Muscle layer of colon (tissue), 2 donors: ENCODE data around the gene CDK16.
A peak's percentile ranks its signal among the peaks of the same experiment; 100 is the strongest.

Source experiments
- H3K27ac ChIP-seq: one replicate; pipeline ENCODE4 v1.7.0; 2013; ENCODE audit warnings: low read depth, mild to moderate bottlenecking, low read length, moderate library complexity
- H3K27me3 ChIP-seq, 2 donors: one replicate each; pipeline ENCODE4 v1.7.0; 2013; ENCODE audit warnings: low read length in 2 of 2, mild to moderate bottlenecking in 2 of 2; ENCODE audit not compliant: insufficient read depth in 2 of 2, control insufficient read depth in 1 of 2
- H3K36me3 ChIP-seq: one replicate; pipeline ENCODE4 v1.7.0; 2013; ENCODE audit warnings: mild to moderate bottlenecking, low read length; ENCODE audit not compliant: insufficient read depth
- H3K4me1 ChIP-seq: one replicate; pipeline ENCODE4 v1.7.0; 2013; ENCODE audit warnings: mild to moderate bottlenecking, low read length; ENCODE audit not compliant: insufficient read depth
- H3K4me3 ChIP-seq, 2 donors: one replicate each; pipeline ENCODE4 v1.7.0; 2013; ENCODE audit warnings: low read length in 2 of 2, low read depth in 1 of 2, mild to moderate bottlenecking in 1 of 2, moderate library complexity in 1 of 2
- H3K9ac ChIP-seq: one replicate; pipeline ENCODE4 v1.7.0; 2013; ENCODE audit warnings: low read length
- H3K9me3 ChIP-seq: one replicate; pipeline ENCODE4 v1.7.0; 2013; ENCODE audit warnings: mild to moderate bottlenecking, low read length
- donor health status: abdominal sarcoma.
- donor health status: Adenocarcinoma of cecum.

CDK16 gene

DNA sequence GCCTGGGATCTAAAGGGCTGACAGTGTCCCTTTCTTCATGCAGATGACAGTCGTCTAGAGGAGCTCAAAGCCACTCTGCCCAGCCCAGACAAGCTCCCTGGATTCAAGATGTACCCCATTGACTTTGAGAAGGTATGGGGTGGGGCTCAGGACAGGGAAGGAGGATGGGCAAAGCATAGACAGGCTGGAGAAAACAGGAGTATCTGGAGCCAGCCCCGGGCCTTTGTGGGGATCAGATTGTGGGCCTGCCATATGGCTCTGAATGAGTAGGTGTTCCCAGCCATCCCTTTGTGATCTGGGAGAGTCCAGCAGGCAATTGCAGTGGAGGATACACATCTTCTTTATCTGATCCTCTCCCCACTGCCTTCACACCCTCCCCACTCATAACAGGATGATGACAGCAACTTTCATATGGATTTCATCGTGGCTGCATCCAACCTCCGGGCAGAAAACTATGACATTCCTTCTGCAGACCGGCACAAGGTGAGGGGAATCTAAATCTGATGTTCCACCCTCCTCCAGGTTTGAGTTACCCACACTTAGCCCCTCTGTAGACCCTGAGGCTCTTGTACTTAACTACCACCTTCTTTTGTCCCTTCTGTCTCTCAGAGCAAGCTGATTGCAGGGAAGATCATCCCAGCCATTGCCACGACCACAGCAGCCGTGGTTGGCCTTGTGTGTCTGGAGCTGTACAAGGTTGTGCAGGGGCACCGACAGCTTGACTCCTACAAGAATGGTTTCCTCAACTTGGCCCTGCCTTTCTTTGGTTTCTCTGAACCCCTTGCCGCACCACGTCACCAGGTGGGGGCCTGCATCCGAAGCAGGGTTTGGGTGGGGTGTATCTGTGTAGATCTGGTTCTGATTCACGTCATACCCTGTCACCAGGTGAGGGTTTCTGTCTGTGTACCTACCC, 5.8 kb upstream of the CDK16 start:
- Histone ChIP-seq H3K9ac (no peak overlapping the region), H3K27ac (no peak overlapping the region), H3K4me1 (peaks cover 12% of the 10 kb centered on the region), H3K27me3 (no peaks in the 10 kb centered on the region), H3K36me3 (peaks cover 77% of the 10 kb centered on the region), H3K9me3 (no peaks in the 10 kb centered on the region), H3K4me3 (no peak overlapping the region)

DNA sequence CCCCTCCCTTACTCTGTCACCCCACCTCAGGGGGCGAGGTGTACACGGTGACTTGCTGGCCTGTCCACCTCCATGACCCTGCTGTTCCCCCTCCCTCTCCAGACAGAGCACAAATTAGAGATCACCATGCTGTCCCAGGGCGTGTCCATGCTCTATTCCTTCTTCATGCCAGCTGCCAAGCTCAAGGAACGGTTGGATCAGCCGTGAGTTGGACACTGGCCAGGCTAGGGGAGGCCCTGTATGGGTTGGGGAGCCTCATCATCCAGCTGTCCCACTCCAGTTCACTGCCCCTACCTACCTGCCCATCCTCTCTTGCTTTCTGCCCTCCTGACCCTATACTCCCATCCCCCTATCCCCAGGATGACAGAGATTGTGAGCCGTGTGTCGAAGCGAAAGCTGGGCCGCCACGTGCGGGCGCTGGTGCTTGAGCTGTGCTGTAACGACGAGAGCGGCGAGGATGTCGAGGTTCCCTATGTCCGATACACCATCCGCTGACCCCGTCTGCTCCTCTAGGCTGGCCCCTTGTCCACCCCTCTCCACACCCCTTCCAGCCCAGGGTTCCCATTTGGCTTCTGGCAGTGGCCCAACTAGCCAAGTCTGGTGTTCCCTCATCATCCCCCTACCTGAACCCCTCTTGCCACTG, 3.9 kb upstream of the CDK16 start:
- no peak overlapping the region for H3K27ac ChIP-seq
- no peak overlapping the region for H3K9ac ChIP-seq

DNA sequence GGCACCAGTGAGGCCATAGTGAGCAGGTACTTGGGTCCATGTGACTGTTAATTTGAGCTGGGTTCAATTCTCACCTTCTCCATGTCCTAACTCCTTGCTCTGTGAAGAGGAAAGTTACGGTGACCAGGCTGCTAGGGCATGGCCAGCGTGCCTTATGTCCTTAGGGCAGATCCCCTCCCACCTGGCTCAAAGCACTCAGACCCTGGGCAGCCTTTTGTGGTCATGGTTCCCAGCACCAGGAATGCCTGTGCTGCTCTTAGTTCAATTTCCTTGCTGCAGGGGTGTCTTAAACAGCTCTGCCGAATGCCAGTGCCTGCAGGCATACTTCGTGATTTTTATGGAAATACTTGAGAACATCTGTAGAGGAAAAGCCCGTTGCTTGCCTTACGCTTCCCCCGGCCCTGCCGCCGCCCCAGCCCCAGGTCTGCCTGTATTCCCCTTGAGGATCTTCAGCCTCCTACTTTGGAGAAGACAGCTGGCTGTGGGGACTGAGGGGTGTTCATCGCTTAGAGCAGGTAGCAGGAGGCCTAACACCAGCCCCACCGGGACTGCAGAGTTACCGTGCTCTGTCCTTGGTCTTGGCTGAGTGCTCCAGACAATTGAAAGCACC, 3.1 kb upstream of the CDK16 start:
- Histone ChIP-seq H3K27me3 (no peaks in the 10 kb centered on the region), H3K36me3 (peaks cover 57% of the 10 kb centered on the region), H3K4me1 (peaks cover 25% of the 10 kb centered on the region), H3K9me3 (no peaks in the 10 kb centered on the region), H3K4me3 (no peak overlapping the region), H3K9ac (no peak overlapping the region), H3K27ac (no peak overlapping the region)

More for the DNA sequence above, 3.9 kb upstream of the CDK16 start:
- peaks cover 17% of the 10 kb centered on the region for H3K4me1 ChIP-seq
- H3K4me3 ChIP-seq: no peak overlapping the region
- peaks cover 65% of the 10 kb centered on the region for H3K36me3 ChIP-seq
- no peaks in the 10 kb centered on the region for H3K27me3 ChIP-seq
- H3K9me3 ChIP-seq: no peaks in the 10 kb centered on the region

- H3K9ac ChIP-seq: peak overlapping the region; percentile 25
- no peaks in the 10 kb centered on the region for H3K27me3 ChIP-seq
- peaks cover 28% of the 10 kb centered on the region for H3K4me1 ChIP-seq
- H3K4me3 ChIP-seq: no peak overlapping the region
- H3K9me3 ChIP-seq: no peaks in the 10 kb centered on the region
- H3K27ac ChIP-seq: peak overlapping the region; percentile 75
- H3K36me3 ChIP-seq: peaks cover 46% of the 10 kb centered on the region
Measured at GRCh38 chrX:47216393-47216925, 2.0 kb upstream of the CDK16 start.

DNA sequence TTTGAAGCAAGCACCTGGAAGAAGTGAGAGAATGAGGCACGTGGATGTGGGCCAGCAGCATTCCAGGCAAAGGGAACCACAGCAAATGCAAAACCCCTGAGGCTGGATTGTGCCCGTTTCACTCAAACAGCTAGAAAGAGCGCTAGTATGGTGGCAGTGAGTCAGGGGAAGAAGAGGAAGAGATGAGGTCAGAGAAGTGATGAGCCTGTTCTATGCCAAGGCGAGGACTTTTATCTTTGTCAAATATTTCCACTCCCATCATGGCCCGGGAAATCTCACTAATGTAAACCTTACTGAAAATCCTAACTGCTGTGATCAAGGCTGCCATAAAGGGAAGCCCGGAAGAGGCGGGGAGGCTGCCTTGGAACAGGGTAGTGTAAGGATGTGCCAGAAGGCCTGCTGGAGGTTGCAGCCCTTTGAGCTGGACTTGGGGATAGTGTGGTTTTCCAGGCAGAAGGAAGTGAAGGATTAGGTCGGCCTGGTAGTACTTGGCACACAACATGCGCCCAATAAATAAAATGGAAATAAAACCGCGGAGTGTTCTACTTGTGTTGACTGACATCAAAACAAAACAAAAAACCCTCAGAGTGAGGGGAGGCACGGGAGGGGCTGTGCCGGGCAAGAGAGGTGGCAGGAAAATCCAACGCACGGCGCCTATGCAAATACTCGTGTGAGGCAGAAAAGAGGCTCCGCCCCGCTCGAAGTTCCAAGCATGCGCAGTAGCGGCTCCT, 1.2 kb upstream of the CDK16 start:
- H3K36me3 ChIP-seq: peaks cover 38% of the 10 kb centered on the region
- H3K9ac ChIP-seq: peak overlapping the region; percentile 25
- H3K27me3 ChIP-seq: no peaks in the 10 kb centered on the region
- H3K4me3 ChIP-seq: peak overlapping the region; percentile 57 to 99
- peak overlapping the region; percentile 75 for H3K27ac ChIP-seq
- no peaks in the 10 kb centered on the region for H3K9me3 ChIP-seq
- H3K4me1 ChIP-seq: peaks cover 28% of the 10 kb centered on the region

DNA sequence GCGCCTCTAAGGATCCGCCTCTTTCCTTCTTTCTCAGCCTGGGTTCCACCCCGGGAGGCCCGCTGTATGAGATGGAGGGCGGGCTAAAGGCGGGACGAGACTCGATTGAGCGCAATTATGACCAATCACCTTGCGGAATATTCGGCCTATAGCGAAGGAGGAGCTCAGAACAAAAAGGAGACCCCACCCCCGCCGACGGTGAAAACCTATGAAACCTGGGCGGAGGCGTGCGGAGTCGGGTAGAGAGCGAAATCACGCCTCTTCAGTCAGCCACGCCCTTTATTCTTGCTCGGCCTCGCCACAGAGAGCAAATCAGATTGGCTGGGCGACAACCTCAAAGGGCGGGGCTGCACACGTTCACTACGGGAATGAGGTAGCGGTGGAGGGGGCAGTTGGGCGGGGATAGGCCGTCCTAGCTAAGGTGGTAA, 615 bp upstream of the CDK16 start:
- peaks cover 28% of the 10 kb centered on the region for H3K4me1 ChIP-seq
- peak overlapping the region; percentile 80 for H3K27ac ChIP-seq
- peak overlapping the region; percentile 82 to 99 for H3K4me3 ChIP-seq
- no peaks in the 10 kb centered on the region for H3K9me3 ChIP-seq
- peaks cover 32% of the 10 kb centered on the region for H3K36me3 ChIP-seq
- peak overlapping the region; percentile 77 for H3K9ac ChIP-seq
- H3K27me3 ChIP-seq: peaks cover 0 to under 1% of the 10 kb centered on the region in 2 donors

DNA sequence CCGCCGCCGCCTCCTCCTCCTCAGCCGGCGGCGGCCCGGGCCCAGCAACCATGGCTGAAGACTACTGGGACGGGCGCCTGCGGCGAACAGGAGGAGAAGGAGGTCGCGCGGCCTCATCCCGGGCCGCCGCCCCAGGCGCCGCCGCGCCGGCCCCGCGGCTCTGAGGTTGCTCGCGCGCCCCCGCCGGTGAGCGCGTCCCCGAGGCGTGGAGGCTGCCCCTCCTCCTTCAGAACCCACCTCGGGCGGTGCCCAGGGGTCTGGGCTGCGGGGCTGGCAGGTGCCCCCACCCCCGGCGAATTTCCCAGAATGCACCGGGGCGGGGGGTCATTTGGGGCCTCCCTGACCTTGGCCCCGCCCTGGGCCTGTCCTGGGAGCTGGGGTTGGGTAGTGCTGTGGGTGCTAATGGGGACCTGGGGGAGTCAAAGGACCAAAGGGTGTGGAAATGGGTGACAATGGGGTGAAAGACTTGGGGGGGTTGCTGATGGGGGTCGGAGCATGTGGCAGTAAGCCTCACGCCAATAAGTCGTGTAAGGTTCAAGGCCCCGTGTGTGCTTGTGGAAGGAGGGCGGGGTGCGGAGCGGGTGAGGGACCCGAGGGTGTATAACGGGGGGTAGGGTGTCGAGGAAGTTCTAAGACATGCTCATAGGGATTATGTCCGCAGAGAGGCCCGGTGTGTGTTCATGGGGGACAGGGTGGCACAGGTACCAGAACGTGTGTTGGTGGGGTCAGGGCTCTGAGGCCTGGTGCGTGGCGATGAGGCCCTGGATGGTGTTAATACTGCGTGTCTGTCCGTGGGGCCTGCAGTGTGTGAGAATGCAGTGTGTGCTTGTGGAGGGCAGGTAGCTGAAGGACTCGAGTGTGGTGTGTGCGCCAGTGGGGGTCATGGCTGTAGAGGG, 687 bp downstream of the CDK16 start:
- H3K27me3 ChIP-seq: peaks cover 0 to 4% of the 10 kb centered on the region in 2 donors
- peaks cover 30% of the 10 kb centered on the region for H3K36me3 ChIP-seq
- H3K4me1 ChIP-seq: peaks cover 28% of the 10 kb centered on the region
- peak overlapping the region; percentile 80 for H3K27ac ChIP-seq
- H3K9me3 ChIP-seq: no peaks in the 10 kb centered on the region
- H3K4me3 ChIP-seq: peak overlapping the region; percentile 82 to 99
- H3K9ac ChIP-seq: peak overlapping the region; percentile 45

DNA sequence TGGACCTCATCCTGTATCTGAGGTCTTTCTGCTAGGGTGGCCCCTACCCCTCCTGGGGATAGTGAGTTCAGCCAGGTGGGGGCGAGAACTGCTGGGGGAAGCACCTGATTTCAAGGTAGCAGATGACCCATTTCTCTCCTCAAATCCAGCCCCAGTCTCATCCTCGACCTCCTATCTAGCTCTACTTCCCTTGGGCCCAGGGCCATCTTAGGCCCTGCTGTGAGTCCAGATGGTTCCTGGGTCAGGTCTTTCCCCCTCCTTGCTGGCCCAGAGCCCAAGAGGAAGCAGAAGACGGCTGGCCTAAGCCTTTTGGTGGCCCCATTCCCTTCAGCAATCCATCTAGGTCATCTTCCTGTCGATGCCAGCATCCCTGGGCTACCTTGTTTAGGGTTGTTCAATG, 3.3 kb downstream of the CDK16 start:
- peaks cover 37% of the 10 kb centered on the region for H3K36me3 ChIP-seq
- no peak overlapping the region for H3K4me3 ChIP-seq
- no peak overlapping the region for H3K27ac ChIP-seq
- no peaks in the 10 kb centered on the region for H3K9me3 ChIP-seq
- peaks cover 0 to 4% of the 10 kb centered on the region in 2 donors for H3K27me3 ChIP-seq
- H3K4me1 ChIP-seq: peaks cover 24% of the 10 kb centered on the region
- H3K9ac ChIP-seq: no peak overlapping the region

- Histone ChIP-seq H3K9ac (no peak overlapping the region), H3K36me3 (peaks cover 38% of the 10 kb centered on the region)
Measured at GRCh38 chrX:47222751-47223350, 4.4 kb downstream of the CDK16 start.

More at GRCh38 chrX:47222751-47223350, 4.4 kb downstream of the CDK16 start:
- Histone ChIP-seq H3K4me1 (peaks cover 16% of the 10 kb centered on the region), H3K9me3 (no peaks in the 10 kb centered on the region), H3K27ac (no peak overlapping the region), H3K27me3 (peaks cover 0 to 4% of the 10 kb centered on the region in 2 donors), H3K4me3 (no peak overlapping the region)
